Tibial nerve (tissue), 3 donors: Measurements from ENCODE around the gene F3.

Experiments
- POLR2A ChIP-seq, 2 donors: fragments of 450-650 bp; IDR thresholded peaks; one replicate each; pipeline ENCODE4 v1.6.1; 2017; ENCODE audit warnings: antibody characterized with exemption in 2 of 2, mild to moderate bottlenecking in 2 of 2, moderate library complexity in 2 of 2
- TF ChIP-seq, protein P1 (sequence below), 5 experiments: fragments of 200-600 bp in 3 of 5; fragments of 450-650 bp in 2 of 5; sonication (generic) in 3 of 5; IDR thresholded peaks; one replicate each; pipeline ENCODE4 v1.5.1; 2016 to 2019; ENCODE audit warnings: antibody characterized with exemption in 5 of 5, mild to moderate bottlenecking in 3 of 5, moderate library complexity in 2 of 5

DNA sequence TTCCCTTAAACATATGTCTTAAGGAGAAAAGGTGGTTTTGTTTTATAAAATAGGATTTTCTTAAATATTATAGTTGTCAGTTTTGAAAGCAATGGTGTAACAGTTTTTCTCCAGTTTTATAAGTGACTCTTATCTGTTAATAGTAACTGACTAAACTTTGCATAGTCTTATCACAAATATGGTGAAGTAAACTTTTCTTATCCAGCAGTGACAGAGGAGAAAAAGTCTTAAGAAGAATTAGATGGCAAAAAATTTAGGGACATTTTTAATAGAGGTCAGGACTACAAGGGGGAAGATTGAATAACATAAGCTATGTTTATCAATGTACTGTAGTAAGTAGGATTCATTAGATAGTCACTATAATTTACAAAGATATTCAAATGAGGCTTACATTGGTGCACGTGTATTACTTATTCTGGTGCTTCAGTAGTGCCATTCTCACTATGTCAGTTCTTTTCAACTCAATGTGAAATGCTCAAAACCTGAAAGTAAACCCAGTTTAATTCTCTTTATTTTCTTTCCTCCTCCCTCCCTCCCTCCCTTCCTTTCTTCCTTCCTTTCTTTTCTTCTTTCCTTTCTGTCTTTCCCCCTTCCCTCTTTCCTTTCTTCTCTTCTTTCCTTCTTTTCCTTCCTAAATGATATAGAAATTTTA lies 26.1 kb downstream of the F3 start:
- TF ChIP-seq, protein P1, sequence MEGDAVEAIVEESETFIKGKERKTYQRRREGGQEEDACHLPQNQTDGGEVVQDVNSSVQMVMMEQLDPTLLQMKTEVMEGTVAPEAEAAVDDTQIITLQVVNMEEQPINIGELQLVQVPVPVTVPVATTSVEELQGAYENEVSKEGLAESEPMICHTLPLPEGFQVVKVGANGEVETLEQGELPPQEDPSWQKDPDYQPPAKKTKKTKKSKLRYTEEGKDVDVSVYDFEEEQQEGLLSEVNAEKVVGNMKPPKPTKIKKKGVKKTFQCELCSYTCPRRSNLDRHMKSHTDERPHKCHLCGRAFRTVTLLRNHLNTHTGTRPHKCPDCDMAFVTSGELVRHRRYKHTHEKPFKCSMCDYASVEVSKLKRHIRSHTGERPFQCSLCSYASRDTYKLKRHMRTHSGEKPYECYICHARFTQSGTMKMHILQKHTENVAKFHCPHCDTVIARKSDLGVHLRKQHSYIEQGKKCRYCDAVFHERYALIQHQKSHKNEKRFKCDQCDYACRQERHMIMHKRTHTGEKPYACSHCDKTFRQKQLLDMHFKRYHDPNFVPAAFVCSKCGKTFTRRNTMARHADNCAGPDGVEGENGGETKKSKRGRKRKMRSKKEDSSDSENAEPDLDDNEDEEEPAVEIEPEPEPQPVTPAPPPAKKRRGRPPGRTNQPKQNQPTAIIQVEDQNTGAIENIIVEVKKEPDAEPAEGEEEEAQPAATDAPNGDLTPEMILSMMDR (IDR thresholded peaks at IDR 0.05), result no peak
- TF ChIP-seq POLR2A (IDR thresholded peaks at IDR 0.05), result no peak
